Activated CD4-positive, alpha-beta T cell treated with anti-CD3 and anti-CD28 coated beads, Interleukin-2, amount 10 ng/mL, durations not matched to agents 7 days and 5 days (primary cell): ENCODE data around the gene C6orf136. TPM values are rescaled to one million over a fixed set of nuclear protein-coding genes. Genes with fewer than 3 reads are reported as not detected.

Source experiments
- CTCF ChIA-PET: fragments of 350-600 bp; sonication (Branson Sonifier 250); formaldehyde crosslinking; loops from one replicate; lab custom pipeline; 2021; ENCODE audit warnings: antibody characterized with exemption; lab: Charles Lee
- POLR2A ChIA-PET: fragments of 350-600 bp; sonication (Branson Sonifier 250); formaldehyde crosslinking; loops from one replicate; lab custom pipeline; 2021; ENCODE audit warnings: antibody characterized with exemption; lab: Charles Lee
- DNase-seq: peaks from one replicate; pipeline ENCODE4 v3.0.0-alpha.2; 2020
- H3K27ac Mint-ChIP-seq: one replicate; pipeline ENCODE4 v1.8.0; 2021; ENCODE audit warnings: mild to moderate bottlenecking, moderate library complexity, mixed read lengths
- H3K27me3 Mint-ChIP-seq: one replicate; pipeline ENCODE4 v1.8.0; 2021; ENCODE audit warnings: mixed read lengths
- H3K36me3 Mint-ChIP-seq: one replicate; pipeline ENCODE4 v1.8.0; 2021; ENCODE audit warnings: low read depth, mixed read lengths
- H3K4me1 Mint-ChIP-seq: one replicate; pipeline ENCODE4 v1.8.0; 2021; ENCODE audit warnings: mixed read lengths
- H3K4me3 Mint-ChIP-seq: one replicate; pipeline ENCODE4 v1.8.0; 2021; ENCODE audit warnings: mild to moderate bottlenecking, moderate library complexity, mixed read lengths
- H3K9me3 Mint-ChIP-seq: one replicate; pipeline ENCODE4 v1.8.0; 2021; ENCODE audit warnings: mixed read lengths
- total RNA-seq, 2 experiments: library from RNA; stranded (reverse); gene quantifications; one replicate each; pipeline ENCODE4 v1.2.3, GENCODE V29; 2021

The C6orf136 gene
- total RNA-seq, 2 experiments from 2014 or later = 23.2 to 23.9 TPM

GRCh38 chr6:30611150-30611855 is 35.6 kb upstream of the C6orf136 start:
- Mint-ChIP-seq H3K27ac (peak overlapping the region; percentile 20), H3K4me1 (peaks cover 70% of the 10 kb centered on the region), H3K27me3 (no peaks in the 10 kb centered on the region), H3K4me3 (no peak overlapping the region), H3K36me3 (peaks cover 81% of the 10 kb centered on the region), H3K9me3 (no peaks in the 10 kb centered on the region)
- ChIA-PET POLR2A (no interaction called here), CTCF (interaction anchor here (1.0 to 2.2 kb wide), 3 partner anchors 10 to 14 kb away, joined by 3 to 15 read pairs (median 9); no protein-coding TSS in a partner anchor)
- DNase-seq = no peak

GRCh38 chr6:30611856-30612194 is 35.1 kb upstream of the C6orf136 start:
- no peak for DNase-seq
- no peaks in the 10 kb centered on the region for H3K9me3 Mint-ChIP-seq
- CTCF ChIA-PET = interaction anchor here (1.8 to 2.5 kb wide), 5 partner anchors 12 to 130 kb away, joined by 4 to 15 read pairs (median 5); no protein-coding TSS in a partner anchor
- no peak overlapping the region for H3K4me3 Mint-ChIP-seq
- peaks cover 65% of the 10 kb centered on the region for H3K4me1 Mint-ChIP-seq
- no peak overlapping the region for H3K27ac Mint-ChIP-seq
- H3K36me3 Mint-ChIP-seq = peaks cover 81% of the 10 kb centered on the region
- POLR2A ChIA-PET = no interaction called here
- H3K27me3 Mint-ChIP-seq = no peaks in the 10 kb centered on the region

GRCh38 chr6:30612213-30612612 is 34.7 kb upstream of the C6orf136 start:
- H3K27me3 Mint-ChIP-seq = peaks cover 2% of the 10 kb centered on the region
- peaks cover 83% of the 10 kb centered on the region for H3K36me3 Mint-ChIP-seq
- H3K4me1 Mint-ChIP-seq = peaks cover 65% of the 10 kb centered on the region
- no peaks in the 10 kb centered on the region for H3K9me3 Mint-ChIP-seq
- H3K27ac Mint-ChIP-seq = no peak overlapping the region
- ChIA-PET CTCF (interaction anchor here (1.2 to 3.3 kb wide), 9 partner anchors 11 to 131 kb away, joined by 3 to 18 read pairs (median 5); no protein-coding TSS in a partner anchor), POLR2A (no interaction called here)
- DNase-seq = no peak
- H3K4me3 Mint-ChIP-seq = no peak overlapping the region

GRCh38 chr6:30612687-30613248 is 34.2 kb upstream of the C6orf136 start:
- POLR2A ChIA-PET = no interaction called here
- Mint-ChIP-seq H3K4me1 (peaks cover 60% of the 10 kb centered on the region), H3K36me3 (peaks cover 78% of the 10 kb centered on the region), H3K27ac (peak overlapping the region; percentile 32), H3K27me3 (peaks cover 2% of the 10 kb centered on the region), H3K4me3 (peak overlapping the region; percentile 25), H3K9me3 (no peaks in the 10 kb centered on the region)
- no peak for DNase-seq
- CTCF ChIA-PET = interaction anchor here (0.8 to 3.3 kb wide), 14 partner anchors 10 to 131 kb away, joined by 3 to 18 read pairs (median 4); partner anchors contain the start of gene MDC1

GRCh38 chr6:30613251-30614043 is 33.5 kb upstream of the C6orf136 start:
- peak overlapping the region; percentile 98 for H3K4me3 Mint-ChIP-seq
- H3K36me3 Mint-ChIP-seq = peaks cover 73% of the 10 kb centered on the region
- H3K9me3 Mint-ChIP-seq = no peaks in the 10 kb centered on the region
- H3K4me1 Mint-ChIP-seq = peaks cover 61% of the 10 kb centered on the region
- CTCF ChIA-PET = interaction anchor here (0.6 to 3.3 kb wide), 18 partner anchors 9 to 1465 kb away, joined by 3 to 18 read pairs (median 5); partner anchors contain the start of gene MDC1
- POLR2A ChIA-PET = interaction anchor here (0.7 to 1.0 kb wide), 3 partner anchors 9 to 105 kb away, joined by 3 to 4 read pairs (median 3); no protein-coding TSS in a partner anchor
- DNase-seq = no peak
- peaks cover 2% of the 10 kb centered on the region for H3K27me3 Mint-ChIP-seq
- peak overlapping the region; percentile 100 for H3K27ac Mint-ChIP-seq

GRCh38 chr6:30614044-30614842 is 32.7 kb upstream of the C6orf136 start:
- H3K9me3 Mint-ChIP-seq = no peaks in the 10 kb centered on the region
- peak overlapping the region; percentile 98 for H3K4me3 Mint-ChIP-seq
- H3K36me3 Mint-ChIP-seq = peaks cover 67% of the 10 kb centered on the region
- H3K27ac Mint-ChIP-seq = peak overlapping the region; percentile 100
- CTCF ChIA-PET = interaction anchor here (0.6 to 3.3 kb wide), 20 partner anchors 8 to 1464 kb away, joined by 3 to 18 read pairs (median 5); no protein-coding TSS in a partner anchor
- POLR2A ChIA-PET = interaction anchor here (0.6 to 1.0 kb wide), 9 partner anchors 9 to 850 kb away, joined by 3 to 7 read pairs (median 4); partner anchors contain the start of genes ABCF1 and MDC1
- peaks cover 2% of the 10 kb centered on the region for H3K27me3 Mint-ChIP-seq
- H3K4me1 Mint-ChIP-seq = peaks cover 62% of the 10 kb centered on the region
- DNase-seq = no peak

- peak overlapping the region; percentile 98 for H3K4me3 Mint-ChIP-seq
- peaks cover 62% of the 10 kb centered on the region for H3K4me1 Mint-ChIP-seq
- H3K27ac Mint-ChIP-seq = peak overlapping the region; percentile 100
- peaks cover 67% of the 10 kb centered on the region for H3K36me3 Mint-ChIP-seq
- POLR2A ChIA-PET = interaction anchor here (0.6 to 1.0 kb wide), 8 partner anchors 43 to 1809 kb away, joined by 3 to 7 read pairs (median 4); partner anchors contain the start of genes ABCF1 and MDC1
- peak; percentile 96 for DNase-seq
- no peaks in the 10 kb centered on the region for H3K9me3 Mint-ChIP-seq
- CTCF ChIA-PET = interaction anchor here (0.6 to 3.3 kb wide), 15 partner anchors 9 to 159 kb away, joined by 3 to 18 read pairs (median 4); no protein-coding TSS in a partner anchor
- H3K27me3 Mint-ChIP-seq = peaks cover 2% of the 10 kb centered on the region
These were observed 32.1 kb upstream of the C6orf136 start for GRCh38 chr6:30614843-30615218.

- H3K27me3 Mint-ChIP-seq = peaks cover 2% of the 10 kb centered on the region
- peak; percentile 44 for DNase-seq
- H3K4me1 Mint-ChIP-seq = peaks cover 57% of the 10 kb centered on the region
- H3K36me3 Mint-ChIP-seq = peaks cover 62% of the 10 kb centered on the region
- CTCF ChIA-PET = interaction anchor here (0.6 to 3.3 kb wide), 17 partner anchors 9 to 160 kb away, joined by 3 to 18 read pairs (median 4); partner anchors contain the start of gene MDC1
- H3K27ac Mint-ChIP-seq = peak overlapping the region; percentile 100
- POLR2A ChIA-PET = interaction anchor here (0.6 to 1.0 kb wide), 9 partner anchors 44 to 1809 kb away, joined by 3 to 7 read pairs (median 4); partner anchors contain the start of genes ABCF1 and MDC1
- H3K9me3 Mint-ChIP-seq = no peaks in the 10 kb centered on the region
- peak overlapping the region; percentile 98 for H3K4me3 Mint-ChIP-seq
These were observed 31.5 kb upstream of the C6orf136 start for GRCh38 chr6:30615219-30615957.

- ChIA-PET CTCF (interaction anchor here (0.6 to 2.0 kb wide), 8 partner anchors 10 to 134 kb away, joined by 3 to 9 read pairs (median 4); partner anchors contain the start of gene MDC1), POLR2A (interaction anchor here (1.0 kb wide), 2 partner anchors 66 to 105 kb away, joined by 3 to 6 read pairs; no protein-coding TSS in a partner anchor)
- H3K36me3 Mint-ChIP-seq = peaks cover 60% of the 10 kb centered on the region
- H3K27me3 Mint-ChIP-seq = peaks cover 2% of the 10 kb centered on the region
- peak overlapping the region; percentile 98 for H3K4me3 Mint-ChIP-seq
- peaks cover 51% of the 10 kb centered on the region for H3K4me1 Mint-ChIP-seq
- H3K9me3 Mint-ChIP-seq = no peaks in the 10 kb centered on the region
- DNase-seq = peak; percentile 38
- H3K27ac Mint-ChIP-seq = peak overlapping the region; percentile 100
These were observed 30.7 kb upstream of the C6orf136 start for GRCh38 chr6:30615958-30616810.
